GM21526 (cell line): Measurements from ENCODE around the gene DNAH2.

Experiments used
- ATAC-seq: cut with Tn5 transposase; IDR thresholded peaks from one replicate; pipeline ENCODE4 v1.9.1; 2021; ENCODE audit warnings: moderate library complexity; ENCODE audit not compliant: unreplicated experiment, low FRiP score

DNAH2 gene

GRCh38 chr17:7837408-7838088, 120.0 kb downstream of the DNAH2 start:
- no peak for ATAC-seq

GRCh38 chr17:7838090-7839075, 120.8 kb downstream of the DNAH2 start:
- ATAC-seq = no peak

GRCh38 chr17:7839190-7839875, 121.8 kb downstream of the DNAH2 start:
- ATAC-seq = no peak

GRCh38 chr17:7839876-7840261, 122.3 kb downstream of the DNAH2 start:
- ATAC-seq = no peak

GRCh38 chr17:7840441-7840840, 122.9 kb downstream of the DNAH2 start:
- no peak for ATAC-seq

DNA sequence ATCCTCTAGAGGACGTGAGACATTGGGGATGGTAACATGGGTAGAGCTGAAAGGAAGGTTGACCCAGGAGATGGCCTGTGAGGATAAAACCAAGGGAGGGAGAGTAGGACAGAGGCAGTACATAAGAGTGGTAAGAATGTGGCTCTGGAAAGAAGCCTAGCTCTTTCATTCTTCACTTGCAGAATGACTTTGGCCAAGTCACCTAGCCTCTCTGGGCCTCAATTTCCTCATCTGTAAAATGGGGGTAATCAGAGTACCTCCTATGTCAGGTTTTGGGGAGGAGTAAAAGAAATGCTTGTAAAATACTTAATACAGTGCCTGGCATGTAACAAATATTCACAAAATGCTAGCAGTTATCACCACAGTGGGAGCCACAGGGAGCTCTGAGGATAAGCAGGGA, 123.3 kb downstream of the DNAH2 start:
- ATAC-seq = no peak

- ATAC-seq = peak; percentile 0
Measured at GRCh38 chr17:7841396-7841914, 123.9 kb downstream of the DNAH2 start.

DNA sequence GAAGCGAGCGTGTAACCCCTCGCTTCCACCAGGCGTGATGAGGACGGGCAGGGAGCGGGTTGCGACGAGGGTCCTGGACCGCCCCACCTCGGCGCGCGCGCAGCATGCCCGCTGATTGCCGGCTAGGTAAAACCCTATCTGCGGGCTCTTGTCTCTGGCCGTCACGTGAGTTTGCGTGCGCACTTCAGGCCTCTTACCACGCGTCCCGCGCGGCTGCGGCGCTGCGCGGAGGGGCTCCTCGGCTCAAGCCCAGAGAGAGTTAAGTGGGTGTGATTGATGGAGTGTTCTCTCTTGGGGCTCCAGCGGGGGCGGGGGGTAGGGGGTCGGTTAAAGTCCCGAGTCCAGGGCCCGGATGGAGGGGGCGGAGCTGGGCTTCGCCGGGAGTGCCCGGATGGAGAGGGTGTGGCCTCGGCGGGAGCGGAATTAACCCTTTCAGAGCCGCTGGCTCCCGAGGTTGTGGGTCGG, 124.4 kb downstream of the DNAH2 start:
- peak; percentile 11 for ATAC-seq

GRCh38 chr17:7842380-7843256, 125.1 kb downstream of the DNAH2 start:
- peak; percentile 27 for ATAC-seq

- ATAC-seq = no peak
Measured at GRCh38 chr17:7843257-7843535, 125.7 kb downstream of the DNAH2 start.

DNA sequence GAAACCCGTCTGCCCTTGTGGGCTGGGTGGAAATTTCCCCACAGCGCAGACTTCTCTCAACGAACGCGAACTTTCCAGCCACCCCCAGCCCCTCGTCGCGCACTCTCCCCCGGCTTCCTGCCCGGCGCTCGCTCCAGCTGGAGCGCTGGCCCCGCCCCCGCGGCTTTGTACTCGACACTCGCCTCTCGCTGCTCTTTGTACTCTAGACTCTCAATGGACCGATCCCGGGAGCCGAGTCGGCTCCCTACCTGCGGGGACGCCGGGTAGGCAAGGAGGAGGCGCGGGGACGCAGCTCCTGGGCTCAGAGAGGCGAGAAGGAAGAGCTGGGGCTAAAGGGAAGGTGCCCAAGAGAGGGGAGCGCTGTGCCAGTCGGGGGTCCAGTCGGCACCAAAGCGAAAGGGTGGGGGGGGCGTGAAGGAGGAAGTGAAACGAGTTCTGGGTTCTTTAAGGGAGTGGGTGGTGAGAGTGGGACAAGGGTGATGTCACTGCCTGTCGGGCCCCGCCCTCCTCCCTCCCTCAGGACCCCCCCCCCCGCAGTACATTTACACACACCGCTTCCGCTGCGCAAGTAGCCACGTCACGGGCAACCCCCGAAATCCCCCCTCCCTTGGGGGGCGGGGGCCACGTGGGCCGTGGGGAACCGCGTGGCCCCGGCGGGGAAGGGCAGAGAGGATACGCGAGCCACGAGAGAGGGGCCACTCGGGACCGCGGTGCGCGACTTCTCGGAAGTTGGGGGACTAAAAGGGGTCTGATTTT, 126.2 kb downstream of the DNAH2 start:
- peak; percentile 26 for ATAC-seq

DNA sequence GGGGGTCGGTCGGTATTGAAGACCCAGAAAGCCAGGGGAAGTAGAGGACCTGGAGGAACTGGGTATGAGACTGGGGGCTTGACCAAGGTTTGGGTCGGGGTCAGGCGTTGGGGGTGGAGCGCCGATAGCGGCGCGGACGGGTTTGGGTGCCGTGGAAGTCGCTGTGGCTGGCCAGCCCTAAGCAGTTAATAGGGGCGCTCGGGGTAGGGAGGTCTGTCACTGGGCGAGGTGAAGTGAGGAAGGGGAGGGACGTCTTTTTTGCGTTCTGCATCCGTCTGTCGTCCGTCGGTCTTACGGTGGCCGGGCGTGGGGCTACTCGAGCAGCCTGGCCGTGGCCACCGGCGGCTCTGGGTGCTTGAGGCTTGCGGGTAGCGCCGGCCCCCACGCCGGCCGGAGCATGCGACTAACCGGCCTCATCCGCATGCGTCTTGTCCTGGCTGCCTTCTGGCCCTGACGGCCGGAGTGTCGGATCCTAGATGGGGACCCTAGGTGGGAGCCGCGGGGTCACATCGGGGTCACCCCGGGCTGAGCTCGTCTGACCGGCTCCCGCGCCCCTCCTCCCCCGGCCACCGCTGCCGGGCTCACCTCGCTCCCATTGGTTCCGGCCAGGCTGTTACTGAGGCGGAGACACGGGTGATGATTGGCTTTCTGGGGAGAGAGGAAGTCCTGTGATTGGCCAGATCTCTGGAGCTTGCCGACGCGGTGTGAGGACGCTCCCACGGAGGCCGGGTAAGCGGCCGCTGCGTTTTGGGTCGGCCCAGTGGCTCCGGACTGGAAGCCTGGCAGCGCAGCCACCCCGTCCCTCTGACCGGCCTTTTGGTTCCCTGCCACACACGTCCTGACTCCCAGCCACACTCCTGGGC, 127.0 kb downstream of the DNAH2 start:
- ATAC-seq = peak; percentile 36

GRCh38 chr17:7845359-7846062, 128.0 kb downstream of the DNAH2 start:
- ATAC-seq = no peak

- ATAC-seq = no peak
Measured at GRCh38 chr17:7846063-7846735, 128.7 kb downstream of the DNAH2 start.

DNA sequence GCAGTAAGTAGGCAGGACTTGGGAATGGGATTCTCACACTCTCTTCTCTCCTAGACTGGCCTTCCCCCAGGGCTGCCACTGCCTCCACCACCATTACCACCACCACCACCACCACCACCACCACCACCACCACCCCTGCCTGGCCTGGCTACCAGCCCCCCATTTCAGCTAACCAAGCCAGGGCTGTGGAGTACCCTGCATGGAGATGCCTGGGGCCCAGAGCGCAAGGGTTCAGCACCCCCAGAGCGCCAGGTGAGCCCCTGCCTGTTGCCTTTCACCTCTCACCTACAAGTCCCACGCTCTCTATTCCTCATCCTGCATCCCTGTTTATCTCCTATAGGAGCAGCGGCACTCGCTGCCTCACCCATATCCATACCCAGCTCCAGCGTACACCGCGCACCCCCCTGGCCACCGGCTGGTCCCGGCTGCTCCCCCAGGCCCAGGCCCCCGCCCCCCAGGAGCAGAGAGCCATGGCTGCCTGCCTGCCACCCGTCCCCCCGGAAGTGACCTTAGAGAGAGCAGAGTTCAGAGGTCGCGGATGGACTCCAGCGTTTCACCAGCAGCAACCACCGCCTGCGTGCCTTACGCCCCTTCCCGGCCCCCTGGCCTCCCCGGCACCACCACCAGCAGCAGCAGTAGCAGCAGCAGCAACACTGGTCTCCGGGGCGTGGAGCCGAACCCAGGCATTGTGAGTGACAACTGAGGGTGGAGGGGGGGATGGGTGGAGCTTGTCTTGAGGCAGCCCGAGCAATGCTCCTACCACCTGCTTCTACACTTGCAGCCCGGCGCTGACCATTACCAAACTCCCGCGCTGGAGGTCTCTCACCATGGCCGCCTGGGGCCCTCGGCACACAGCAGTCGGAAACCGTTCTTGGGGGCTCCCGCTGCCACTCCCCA, 129.5 kb downstream of the DNAH2 start:
- no peak for ATAC-seq

DNA sequence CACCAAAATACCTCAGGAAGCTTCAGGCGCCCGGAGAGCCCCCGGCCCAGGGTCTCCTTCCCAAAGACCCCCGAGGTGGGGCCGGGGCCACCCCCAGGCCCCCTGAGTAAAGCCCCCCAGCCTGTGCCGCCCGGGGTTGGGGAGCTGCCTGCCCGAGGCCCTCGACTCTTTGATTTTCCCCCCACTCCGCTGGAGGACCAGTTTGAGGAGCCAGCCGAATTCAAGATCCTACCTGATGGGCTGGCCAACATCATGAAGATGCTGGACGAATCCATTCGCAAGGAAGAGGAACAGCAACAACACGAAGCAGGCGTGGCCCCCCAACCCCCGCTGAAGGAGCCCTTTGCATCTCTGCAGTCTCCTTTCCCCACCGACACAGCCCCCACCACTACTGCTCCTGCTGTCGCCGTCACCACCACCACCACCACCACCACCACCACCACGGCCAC, 130.6 kb downstream of the DNAH2 start:
- no peak for ATAC-seq
